ENCODE results near the gene NKAIN4. TPM values are rescaled to one million over a fixed set of nuclear protein-coding genes. Genes with fewer than 3 reads are reported as not detected.

NKAIN4 gene
- total RNA-seq, 1 donor from 2014 or later, result 10.2 TPM

DNA sequence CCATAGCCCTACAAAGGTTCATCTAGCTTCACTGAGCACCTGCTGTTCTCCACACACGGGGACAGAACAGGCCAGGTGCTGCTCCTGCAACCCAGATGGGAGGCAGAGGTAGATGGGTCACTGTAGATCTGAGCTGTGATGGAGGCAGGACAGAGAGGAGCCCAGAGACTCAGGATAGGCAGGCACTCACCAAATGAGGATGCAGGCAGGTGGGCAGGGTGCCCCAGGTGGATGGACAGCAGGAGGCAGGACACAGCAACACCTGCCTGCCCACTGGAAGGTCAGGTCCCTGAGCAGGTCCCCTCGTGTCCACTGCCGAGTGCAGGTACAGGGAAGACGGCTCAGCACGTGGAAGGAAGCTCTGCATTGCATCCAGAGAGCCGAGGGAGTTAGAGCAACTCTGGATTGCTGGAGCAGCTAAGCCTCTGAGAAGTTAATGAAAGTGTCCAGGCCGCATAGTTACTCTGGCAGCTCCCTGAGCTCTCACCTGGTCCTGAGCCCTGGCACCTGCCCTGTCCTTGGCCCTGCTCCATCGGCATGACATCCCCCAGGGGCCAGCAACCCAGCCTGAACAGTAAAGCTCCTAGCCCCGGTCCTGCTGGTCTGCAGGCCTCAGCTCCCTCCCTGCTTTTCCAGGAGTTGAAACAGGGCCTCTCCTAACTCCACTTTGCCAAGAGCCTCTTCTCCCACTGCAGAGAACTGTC lies 33.4 kb downstream of the NKAIN4 start:
- DNase-seq (ENCODE audit: extremely low spot score, unreplicated experiment), result no peak
- Mint-ChIP-seq H3K4me1 (ENCODE audit: unreplicated experiment) (peaks cover 20% of the 10 kb centered on the region), H3K4me3 (no peak overlapping the region)

DNA sequence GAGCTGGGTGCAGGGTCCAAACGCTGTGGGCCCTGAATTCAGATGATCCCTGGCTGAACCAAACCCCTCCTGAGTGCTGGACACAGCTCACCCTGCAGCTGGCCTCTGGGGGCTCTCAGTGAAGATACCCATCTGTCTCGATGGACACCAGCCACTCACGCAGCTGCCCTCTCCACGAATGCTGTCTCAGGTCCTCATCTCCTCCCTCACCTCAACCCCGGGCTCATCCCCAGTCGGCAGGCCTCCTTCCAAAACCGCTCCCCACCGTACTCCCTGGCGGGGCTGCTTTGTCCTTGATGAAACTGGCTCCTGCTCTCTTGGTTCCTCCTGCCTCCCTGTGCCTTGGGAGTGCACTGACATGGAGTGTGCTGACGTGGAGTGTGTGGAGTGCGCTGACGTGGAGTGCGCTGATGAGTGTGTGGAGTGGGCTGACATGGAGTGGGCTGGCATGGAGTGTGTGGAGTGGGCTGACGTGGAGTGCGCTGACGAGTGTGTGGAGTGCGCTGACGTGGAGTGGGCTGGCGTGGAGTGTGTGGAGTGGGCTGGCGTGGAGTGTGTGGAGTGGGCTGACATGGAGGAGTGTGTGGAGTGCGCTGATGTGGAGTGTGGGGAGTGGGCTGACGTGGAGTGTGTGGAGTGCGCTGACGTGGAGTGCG lies 34.3 kb downstream of the NKAIN4 start:
- H3K36me3 Mint-ChIP-seq, result no peaks in the 10 kb centered on the region
- TF ChIP-seq, protein P1, sequence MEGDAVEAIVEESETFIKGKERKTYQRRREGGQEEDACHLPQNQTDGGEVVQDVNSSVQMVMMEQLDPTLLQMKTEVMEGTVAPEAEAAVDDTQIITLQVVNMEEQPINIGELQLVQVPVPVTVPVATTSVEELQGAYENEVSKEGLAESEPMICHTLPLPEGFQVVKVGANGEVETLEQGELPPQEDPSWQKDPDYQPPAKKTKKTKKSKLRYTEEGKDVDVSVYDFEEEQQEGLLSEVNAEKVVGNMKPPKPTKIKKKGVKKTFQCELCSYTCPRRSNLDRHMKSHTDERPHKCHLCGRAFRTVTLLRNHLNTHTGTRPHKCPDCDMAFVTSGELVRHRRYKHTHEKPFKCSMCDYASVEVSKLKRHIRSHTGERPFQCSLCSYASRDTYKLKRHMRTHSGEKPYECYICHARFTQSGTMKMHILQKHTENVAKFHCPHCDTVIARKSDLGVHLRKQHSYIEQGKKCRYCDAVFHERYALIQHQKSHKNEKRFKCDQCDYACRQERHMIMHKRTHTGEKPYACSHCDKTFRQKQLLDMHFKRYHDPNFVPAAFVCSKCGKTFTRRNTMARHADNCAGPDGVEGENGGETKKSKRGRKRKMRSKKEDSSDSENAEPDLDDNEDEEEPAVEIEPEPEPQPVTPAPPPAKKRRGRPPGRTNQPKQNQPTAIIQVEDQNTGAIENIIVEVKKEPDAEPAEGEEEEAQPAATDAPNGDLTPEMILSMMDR (conservative IDR thresholded peaks at IDR 0.05), result no peak
- DNase-seq (ENCODE audit: extremely low spot score, unreplicated experiment), result no peak
- no peak overlapping the region for H3K4me3 Mint-ChIP-seq
- peaks cover 14% of the 10 kb centered on the region for H3K27me3 Mint-ChIP-seq
- H3K9me3 Mint-ChIP-seq, result no peaks in the 10 kb centered on the region
- peaks cover 20% of the 10 kb centered on the region for H3K4me1 Mint-ChIP-seq (ENCODE audit: unreplicated experiment)
- H3K27ac Mint-ChIP-seq, result no peak overlapping the region

More for the DNA sequence above, 33.4 kb downstream of the NKAIN4 start:
- H3K27ac Mint-ChIP-seq, result no peak overlapping the region
- peaks cover 14% of the 10 kb centered on the region for H3K27me3 Mint-ChIP-seq
- TF ChIP-seq, protein P1 (conservative IDR thresholded peaks at IDR 0.05), result no peak
- no peaks in the 10 kb centered on the region for H3K9me3 Mint-ChIP-seq
- H3K36me3 Mint-ChIP-seq, result no peaks in the 10 kb centered on the region

DNA sequence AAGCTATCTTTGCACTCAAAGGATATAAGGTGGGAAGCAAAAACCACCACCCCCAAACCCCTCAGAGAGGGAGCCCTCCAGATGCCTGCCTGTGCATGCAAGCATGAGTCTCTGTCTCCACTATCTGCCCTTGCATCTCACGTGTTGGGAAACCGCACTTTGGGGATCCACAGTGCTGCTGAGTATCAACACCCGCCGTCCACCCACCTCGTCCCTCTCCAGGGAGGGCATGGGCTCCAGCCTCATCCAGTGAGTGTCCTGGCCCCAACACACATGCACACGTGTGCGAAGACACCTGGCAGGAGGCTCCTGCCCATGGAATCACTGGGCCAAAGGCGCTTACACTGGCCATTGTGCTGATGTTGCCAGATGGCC lies 34.8 kb downstream of the NKAIN4 start:
- H3K9me3 Mint-ChIP-seq, result no peaks in the 10 kb centered on the region
- no peak overlapping the region for H3K27ac Mint-ChIP-seq
- TF ChIP-seq, protein P1 (conservative IDR thresholded peaks at IDR 0.05), result no peak
- H3K36me3 Mint-ChIP-seq, result no peaks in the 10 kb centered on the region
- H3K4me3 Mint-ChIP-seq, result no peak overlapping the region
- H3K4me1 Mint-ChIP-seq (ENCODE audit: unreplicated experiment), result peaks cover 22% of the 10 kb centered on the region
- DNase-seq (ENCODE audit: extremely low spot score, unreplicated experiment), result no peak
- peaks cover 14% of the 10 kb centered on the region for H3K27me3 Mint-ChIP-seq

DNA sequence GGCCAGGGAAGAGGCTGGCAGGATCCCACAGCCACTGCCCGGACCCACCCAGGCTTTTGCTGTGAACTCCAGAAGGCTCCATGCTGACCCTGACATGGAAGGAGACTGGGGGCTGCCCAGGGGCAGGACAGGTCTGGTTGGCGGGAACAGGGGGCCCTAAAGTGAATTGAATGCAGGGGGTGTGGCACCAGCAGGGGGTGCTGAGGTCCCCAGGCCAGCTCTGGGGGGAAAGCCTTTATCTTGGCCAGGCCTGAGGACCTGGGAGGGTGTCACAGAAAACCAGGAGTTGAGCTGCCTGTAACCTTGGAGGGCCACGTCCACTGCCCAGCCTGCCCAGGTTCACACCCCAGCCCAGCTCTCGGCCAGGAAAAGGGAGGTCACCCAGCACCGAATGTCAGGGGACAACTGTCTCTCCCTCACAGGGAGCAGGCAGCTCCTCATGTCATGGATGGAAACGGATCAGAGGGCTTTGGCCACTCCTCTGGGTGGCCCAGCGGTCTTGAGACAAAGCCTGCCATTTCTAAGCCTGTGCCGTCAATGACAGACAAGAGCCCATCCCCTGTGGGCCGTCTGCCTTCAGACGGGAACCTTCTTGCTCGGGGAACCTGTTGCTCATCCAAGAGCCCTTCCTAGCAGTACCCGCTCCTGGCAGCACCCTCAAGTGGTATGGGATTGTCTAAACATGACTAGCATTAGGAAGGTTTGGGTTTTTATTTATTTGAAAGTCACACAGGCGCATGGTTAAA lies 35.4 kb downstream of the NKAIN4 start:
- H3K36me3 Mint-ChIP-seq, result peaks cover under 1% of the 10 kb centered on the region
- H3K27ac Mint-ChIP-seq, result no peak overlapping the region
- peaks cover 23% of the 10 kb centered on the region for H3K4me1 Mint-ChIP-seq (ENCODE audit: unreplicated experiment)
- TF ChIP-seq, protein P1 (conservative IDR thresholded peaks at IDR 0.05), result no peak
- H3K27me3 Mint-ChIP-seq, result peaks cover 14% of the 10 kb centered on the region
- no peak overlapping the region for H3K4me3 Mint-ChIP-seq
- no peak for DNase-seq (ENCODE audit: extremely low spot score, unreplicated experiment)
- no peaks in the 10 kb centered on the region for H3K9me3 Mint-ChIP-seq

DNA sequence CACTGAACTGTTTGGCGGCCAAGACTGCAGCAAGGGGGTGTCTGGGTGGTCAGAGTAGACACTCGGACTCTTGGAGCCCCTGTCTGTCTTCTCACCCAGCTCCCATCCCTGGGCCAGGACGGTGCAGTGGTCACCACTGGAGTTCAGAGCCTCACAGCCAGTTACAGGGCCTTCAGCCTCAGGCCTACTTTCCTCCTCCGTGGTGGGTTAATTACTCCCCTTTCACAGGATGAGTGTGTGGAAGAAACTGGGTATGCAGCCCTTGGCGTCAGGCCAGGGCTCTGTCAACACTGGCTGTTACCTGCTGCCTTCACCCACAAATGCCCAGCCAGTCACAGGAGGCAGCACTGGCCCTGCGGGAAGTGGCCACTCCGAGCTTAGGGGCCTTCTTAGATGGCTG lies 36.6 kb downstream of the NKAIN4 start:
- H3K4me3 Mint-ChIP-seq, result no peak overlapping the region

More for the DNA sequence above, 36.6 kb downstream of the NKAIN4 start:
- no peak overlapping the region for H3K27ac Mint-ChIP-seq
- peaks cover 11% of the 10 kb centered on the region for H3K27me3 Mint-ChIP-seq
- TF ChIP-seq, protein P1 (conservative IDR thresholded peaks at IDR 0.05), result no peak
- no peak for DNase-seq (ENCODE audit: extremely low spot score, unreplicated experiment)
- peaks cover 30% of the 10 kb centered on the region for H3K4me1 Mint-ChIP-seq (ENCODE audit: unreplicated experiment)
- peaks cover 9% of the 10 kb centered on the region for H3K36me3 Mint-ChIP-seq
- no peaks in the 10 kb centered on the region for H3K9me3 Mint-ChIP-seq

Measured in type B pancreatic cell (in vitro differentiated cells).